HL-60 (cell line): Measurements from ENCODE around the gene KDM3B.

Experiments
- DNase-seq, 2 experiments: peaks; one replicate each; pipeline ENCODE4 v3.0.0-alpha.2; 2010 to 2020; ENCODE audit warnings: low read depth in 1 of 2, low spot score in 1 of 2
- H3K27ac ChIP-seq: fragments of 250-450 bp; sonication (Bioruptor Pico); replicated peaks from 2 replicates; pipeline ENCODE4 v1.5.1; 2020; ENCODE audit warnings: mild to moderate bottlenecking, moderate library complexity
- H3K27me3 ChIP-seq: fragments of 250-450 bp; sonication (Bioruptor Pico); 2 replicates; pipeline ENCODE4 v1.5.1; 2021; ENCODE audit warnings: mild to moderate bottlenecking, moderate library complexity; ENCODE audit not compliant: insufficient read depth, poor library complexity, severe bottlenecking
- H3K4me3 ChIP-seq: replicated peaks from 2 replicates; pipeline ENCODE4 v1.5.1; 2011; ENCODE audit warnings: mild to moderate bottlenecking, control low read depth, low read length; ENCODE audit not compliant: insufficient read depth
- GABPA ChIP-seq: IDR thresholded peaks from 2 replicates; pipeline ENCODE4 v1.6.1; 2012; ENCODE audit warnings: low read depth
- POLR2AphosphoS5 ChIP-seq: IDR thresholded peaks from 2 replicates; pipeline ENCODE4 v1.6.1; 2012; ENCODE audit warnings: low read depth
- REST ChIP-seq: IDR thresholded peaks from 2 replicates; pipeline ENCODE4 v1.6.1; 2012; ENCODE audit warnings: low read depth; ENCODE audit not compliant: insufficient replicate concordance
- SPI1 ChIP-seq: IDR thresholded peaks from 2 replicates; pipeline ENCODE4 v1.6.1; 2012; ENCODE audit warnings: low read depth, mild to moderate bottlenecking, borderline replicate concordance
- TF ChIP-seq, protein P1 (sequence below): IDR thresholded peaks from one replicate; pipeline ENCODE4 v1.5.1; 2011; ENCODE audit warnings: low read length, control low read depth, inconsistent platforms; ENCODE audit not compliant: insufficient read depth

Gene KDM3B

DNA sequence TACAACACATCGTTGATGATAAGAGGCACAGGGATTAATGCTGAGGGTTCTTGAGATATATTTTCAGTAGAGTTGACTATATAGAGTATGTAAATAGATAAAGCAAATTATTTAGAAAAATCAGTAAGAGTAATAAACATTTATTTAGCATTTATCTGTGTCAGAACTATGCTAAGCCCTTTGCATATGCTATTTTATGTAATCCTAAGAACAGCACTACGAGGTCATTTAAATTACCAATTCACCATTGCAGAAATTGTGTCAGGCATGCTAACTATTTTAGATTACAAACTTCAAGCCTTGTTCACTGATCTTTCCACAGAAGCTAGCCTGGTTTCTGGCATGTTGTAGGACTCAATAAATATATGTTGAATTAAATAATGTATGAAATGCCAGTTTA, 66.0 kb downstream of the KDM3B start:
- H3K4me3 ChIP-seq: no peak overlapping the region
- DNase-seq: no peak
- TF ChIP-seq SPI1: no peak
- TF ChIP-seq GABPA: no peak

GRCh38 chr5:138425079-138425478, 72.6 kb downstream of the KDM3B start:
- H3K27ac ChIP-seq: no peak overlapping the region
- no peak overlapping the region for H3K4me3 ChIP-seq
- TF ChIP-seq, protein P1, sequence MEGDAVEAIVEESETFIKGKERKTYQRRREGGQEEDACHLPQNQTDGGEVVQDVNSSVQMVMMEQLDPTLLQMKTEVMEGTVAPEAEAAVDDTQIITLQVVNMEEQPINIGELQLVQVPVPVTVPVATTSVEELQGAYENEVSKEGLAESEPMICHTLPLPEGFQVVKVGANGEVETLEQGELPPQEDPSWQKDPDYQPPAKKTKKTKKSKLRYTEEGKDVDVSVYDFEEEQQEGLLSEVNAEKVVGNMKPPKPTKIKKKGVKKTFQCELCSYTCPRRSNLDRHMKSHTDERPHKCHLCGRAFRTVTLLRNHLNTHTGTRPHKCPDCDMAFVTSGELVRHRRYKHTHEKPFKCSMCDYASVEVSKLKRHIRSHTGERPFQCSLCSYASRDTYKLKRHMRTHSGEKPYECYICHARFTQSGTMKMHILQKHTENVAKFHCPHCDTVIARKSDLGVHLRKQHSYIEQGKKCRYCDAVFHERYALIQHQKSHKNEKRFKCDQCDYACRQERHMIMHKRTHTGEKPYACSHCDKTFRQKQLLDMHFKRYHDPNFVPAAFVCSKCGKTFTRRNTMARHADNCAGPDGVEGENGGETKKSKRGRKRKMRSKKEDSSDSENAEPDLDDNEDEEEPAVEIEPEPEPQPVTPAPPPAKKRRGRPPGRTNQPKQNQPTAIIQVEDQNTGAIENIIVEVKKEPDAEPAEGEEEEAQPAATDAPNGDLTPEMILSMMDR: no peak
- no peak for TF ChIP-seq GABPA
- TF ChIP-seq REST: no peak
- TF ChIP-seq POLR2AphosphoS5: no peak
- no peak for TF ChIP-seq SPI1
- no peak for DNase-seq
- no peaks in the 10 kb centered on the region for H3K27me3 ChIP-seq

More for the DNA sequence above, 66.0 kb downstream of the KDM3B start:
- Histone ChIP-seq H3K27ac (no peak overlapping the region), H3K27me3 (no peaks in the 10 kb centered on the region)

DNA sequence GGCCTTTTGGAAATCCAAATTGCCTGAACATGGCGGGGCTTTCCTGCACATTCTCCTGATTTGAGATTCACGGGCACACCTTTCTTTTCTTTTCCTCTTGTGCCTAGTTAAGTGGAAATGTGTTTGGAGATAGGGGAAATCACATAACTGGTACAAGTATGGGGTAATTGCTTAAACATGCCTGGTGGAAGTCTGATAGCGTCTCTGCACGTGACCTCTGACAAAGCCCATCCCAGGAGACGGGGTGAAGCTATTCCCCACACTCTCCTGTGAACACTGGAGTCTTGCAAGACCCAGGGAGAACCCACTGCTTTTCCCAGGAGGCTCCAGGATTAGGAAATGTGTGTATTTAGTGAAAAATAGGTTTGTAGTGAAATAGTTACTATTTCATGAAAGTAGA, 83.5 kb downstream of the KDM3B start:
- H3K27me3 ChIP-seq: no peaks in the 10 kb centered on the region
- TF ChIP-seq SPI1 (no peak), REST (no peak), POLR2AphosphoS5 (no peak), GABPA (no peak)
- TF ChIP-seq, protein P1: no peak
- no peak overlapping the region for H3K4me3 ChIP-seq
- no peak for DNase-seq
- no peak overlapping the region for H3K27ac ChIP-seq

DNA sequence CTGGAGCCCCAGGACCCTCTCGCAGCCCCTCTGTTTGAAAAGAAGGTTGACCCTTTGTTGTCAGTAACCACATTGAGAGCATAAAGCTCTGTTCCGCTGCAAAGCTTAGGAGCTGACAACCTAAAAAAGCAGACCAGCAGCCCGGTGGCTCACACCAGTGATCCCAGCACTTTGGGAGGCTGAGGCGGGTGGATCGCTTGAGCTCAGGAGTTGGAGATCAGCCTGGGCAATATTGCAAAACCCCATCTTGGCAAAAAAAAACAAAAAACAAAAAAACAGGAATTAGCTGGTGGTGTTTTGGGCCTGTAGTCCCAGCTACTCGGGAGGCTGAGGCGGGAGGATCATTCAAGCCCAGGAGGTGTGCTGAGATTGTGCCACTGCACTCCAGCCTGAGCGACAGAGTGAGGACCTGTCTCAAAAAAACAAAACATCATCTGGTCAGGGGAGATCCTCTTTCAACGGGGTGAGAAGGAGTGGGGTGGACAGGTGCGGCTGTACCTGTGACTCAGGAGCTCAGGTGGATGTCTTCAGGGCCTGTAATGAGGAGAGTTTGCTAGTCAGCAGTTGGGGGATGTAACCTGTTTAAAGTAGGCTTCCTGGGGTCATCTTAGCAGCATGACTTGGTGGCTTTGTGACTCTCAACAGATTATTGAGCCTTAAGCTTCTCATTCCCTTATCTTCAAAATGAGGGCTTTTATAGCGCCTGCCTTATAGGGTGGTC, 85.7 kb downstream of the KDM3B start:
- DNase-seq: no peak
- TF ChIP-seq SPI1 (no peak), GABPA (no peak), POLR2AphosphoS5 (no peak), REST (no peak)
- TF ChIP-seq, protein P1: no peak
- Histone ChIP-seq H3K4me3 (no peak overlapping the region), H3K27ac (no peak overlapping the region), H3K27me3 (no peaks in the 10 kb centered on the region)
